Neuronal stem cell (in vitro differentiated cells): ENCODE data around the gene OR56A4.

Source experiments
- DNase-seq: peaks from one replicate; pipeline ENCODE4 v3.0.0-alpha.2; 2013; ENCODE audit warnings: low spot score
- H2AFZ ChIP-seq: one replicate; pipeline ENCODE4 v1.6.1; 2013; ENCODE audit warnings: mild to moderate bottlenecking, low read length, inconsistent platforms
- H2AK5ac ChIP-seq: 2 replicates; pipeline ENCODE4 v1.6.1; 2013; ENCODE audit warnings: low read depth, mild to moderate bottlenecking, inconsistent platforms, low read length, moderate library complexity, mixed read lengths
- H2BK120ac ChIP-seq: 2 replicates; pipeline ENCODE4 v1.6.1; 2013; ENCODE audit warnings: low read depth, mild to moderate bottlenecking, inconsistent platforms, low read length, moderate library complexity, mixed read lengths
- H2BK12ac ChIP-seq: one replicate; pipeline ENCODE4 v1.6.1; 2013; ENCODE audit warnings: low read length, inconsistent platforms
- H2BK15ac ChIP-seq: 2 replicates; pipeline ENCODE4 v1.6.1; 2013; ENCODE audit warnings: mild to moderate bottlenecking, low read length, inconsistent platforms, mixed read lengths
- H2BK5ac ChIP-seq: one replicate; pipeline ENCODE4 v1.6.1; 2013; ENCODE audit warnings: inconsistent platforms, mild to moderate bottlenecking, low read length, moderate library complexity
- H3K14ac ChIP-seq: one replicate; pipeline ENCODE4 v1.6.1; 2013; ENCODE audit warnings: low read length, inconsistent platforms
- H3K18ac ChIP-seq: 2 replicates; pipeline ENCODE4 v1.6.1; 2013; ENCODE audit warnings: low read length, inconsistent platforms
- H3K23ac ChIP-seq: 2 replicates; pipeline ENCODE4 v1.6.1; 2013; ENCODE audit warnings: low read depth, mild to moderate bottlenecking, mixed read lengths, low read length, inconsistent platforms; ENCODE audit not compliant: poor library complexity
- H3K27ac ChIP-seq: replicated peaks from 3 replicates; pipeline ENCODE4 v1.5.1; 2013; ENCODE audit warnings: low read length, inconsistent platforms
- H3K27me3 ChIP-seq, 3 experiments: 2 replicates each; pipeline ENCODE4 v1.6.1; 2013; ENCODE audit warnings: low read length in 3 of 3, mild to moderate bottlenecking in 2 of 3, inconsistent platforms in 1 of 3, low read depth in 1 of 3, mixed read lengths in 1 of 3, moderate library complexity in 1 of 3; ENCODE audit not compliant: control insufficient read depth in 3 of 3, insufficient read depth in 3 of 3
- H3K36me3 ChIP-seq, 2 donors: replicated peaks in 1 of 2; 2 replicates each; pipeline ENCODE4 v1.6.1; 2013; ENCODE audit warnings: low read length in 2 of 2; ENCODE audit not compliant: control insufficient read depth in 2 of 2, insufficient read depth in 2 of 2
- H3K4ac ChIP-seq: 2 replicates; pipeline ENCODE4 v1.6.1; 2013; ENCODE audit warnings: inconsistent platforms, mild to moderate bottlenecking, low read length, moderate library complexity
- H3K4me1 ChIP-seq, 2 donors: 1 replicate in 1 of 2; 2 replicates in 1 of 2; pipeline ENCODE4 v1.6.1; 2013; ENCODE audit warnings: low read length in 2 of 2, low read depth in 1 of 2; ENCODE audit not compliant: control insufficient read depth in 2 of 2, insufficient read depth in 1 of 2
- H3K4me2 ChIP-seq: one replicate; pipeline ENCODE4 v1.6.1; 2013; ENCODE audit warnings: mild to moderate bottlenecking, low read length, inconsistent platforms; ENCODE audit not compliant: insufficient read depth, poor library complexity, severe bottlenecking
- H3K4me3 ChIP-seq, 2 donors: 2 replicates each; pipeline ENCODE4 v1.5.1; 2013; ENCODE audit warnings: low read length in 2 of 2, mild to moderate bottlenecking in 2 of 2, inconsistent platforms in 1 of 2, moderate library complexity in 1 of 2
- H3K79me1 ChIP-seq: one replicate; pipeline ENCODE4 v1.6.1; 2013; ENCODE audit warnings: low read depth, mild to moderate bottlenecking, inconsistent platforms, low read length, moderate library complexity
- H3K9ac ChIP-seq: one replicate; pipeline ENCODE4 v1.6.1; 2013; ENCODE audit warnings: mild to moderate bottlenecking, low read depth, low read length, inconsistent platforms; ENCODE audit not compliant: poor library complexity
- H3K9me3 ChIP-seq, 2 donors: replicated peaks in 1 of 2; 2 replicates each; pipeline versions ENCODE3 to v1.6.1; 2013; ENCODE audit warnings: low read length in 2 of 2, mild to moderate bottlenecking in 2 of 2, inconsistent platforms in 1 of 2, low read depth in 1 of 2, mixed read lengths in 1 of 2, moderate library complexity in 1 of 2; ENCODE audit not compliant: control insufficient read depth in 2 of 2, insufficient read depth in 1 of 2
- H4K8ac ChIP-seq: one replicate; pipeline ENCODE4 v1.6.1; 2013; ENCODE audit warnings: low read depth, mild to moderate bottlenecking, inconsistent platforms, low read length, moderate library complexity
- H4K91ac ChIP-seq: one replicate; pipeline ENCODE4 v1.6.1; 2013; ENCODE audit warnings: low read length, low read depth, mild to moderate bottlenecking, inconsistent platforms; ENCODE audit not compliant: poor library complexity
- WGBS, 2 donors: extraction: QIAGEN DNeasy Blood & Tissue Kit; methylation state at CpG; one replicate each; pipeline ENCODE4 v1.1.7; 2013; ENCODE audit warnings: missing lambda C conversion rate in 2 of 2, mixed read lengths in 1 of 2; ENCODE audit not compliant: insufficient read length in 2 of 2, insufficient replicate concordance in 1 of 2; ENCODE audit errors: extremely low coverage in 2 of 2; 5-methylcytosine and 5-hydroxymethylcytosine counted together

Gene OR56A4

GRCh38 chr11:6013042-6013441 lies 6.3 kb upstream of the OR56A4 start:
- Histone ChIP-seq H3K9me3 (peaks cover 0 to 4% of the 10 kb centered on the region in 2 donors), H2BK15ac (no peak overlapping the region), H2BK12ac (no peak overlapping the region), H3K23ac (peak overlapping the region; percentile 43), H4K91ac (no peak overlapping the region), H3K4ac (no peak overlapping the region), H2BK5ac (no peak overlapping the region), H3K4me1 (no peaks in the 10 kb centered on the region), H3K36me3 (no peaks in the 10 kb centered on the region), H2AK5ac (peak overlapping the region; percentile 63), H2AFZ (no peak overlapping the region), H3K14ac (no peak overlapping the region), H3K27me3 (no peaks in the 10 kb centered on the region), H2BK120ac (no peak overlapping the region), H4K8ac (no peak overlapping the region), H3K4me2 (no peak overlapping the region), H3K9ac (no peak overlapping the region), H3K4me3 (no peak overlapping the region), H3K27ac (no peak overlapping the region), H3K79me1 (peaks cover 2% of the 10 kb centered on the region), H3K18ac (peak overlapping the region; percentile 71)
- no CpG with 5 or more reads among the region's 3 CpGs for WGBS, 2 donors
- DNase-seq: no peak

GRCh38 chr11:6012035-6012668 lies 5.4 kb upstream of the OR56A4 start:
- no peak for DNase-seq
- Histone ChIP-seq H3K27ac (no peak overlapping the region), H3K36me3 (no peaks in the 10 kb centered on the region), H2AFZ (no peak overlapping the region), H3K79me1 (peaks cover 2% of the 10 kb centered on the region), H3K4ac (no peak overlapping the region), H2BK15ac (no peak overlapping the region), H4K91ac (no peak overlapping the region), H3K4me2 (no peak overlapping the region), H3K18ac (no peak overlapping the region), H3K9me3 (peaks cover 0 to 4% of the 10 kb centered on the region in 2 donors), H3K4me1 (no peaks in the 10 kb centered on the region), H3K27me3 (no peaks in the 10 kb centered on the region), H4K8ac (no peak overlapping the region), H3K14ac (no peak overlapping the region), H3K9ac (no peak overlapping the region), H3K4me3 (peak overlapping the region in 1 of 2 donors; percentile 48), H2AK5ac (peak overlapping the region; percentile 75), H3K23ac (no peak overlapping the region), H2BK12ac (no peak overlapping the region), H2BK5ac (peak overlapping the region; percentile 19), H2BK120ac (no peak overlapping the region)
- no CpG with 5 or more reads among the region's 4 CpGs for WGBS, 2 donors

GRCh38 chr11:6006395-6006794 lies 351 bp downstream of the OR56A4 start:
- Histone ChIP-seq H3K4me2 (no peak overlapping the region), H3K18ac (no peak overlapping the region), H3K23ac (no peak overlapping the region), H2BK15ac (no peak overlapping the region), H3K4ac (no peak overlapping the region), H3K79me1 (no peaks in the 10 kb centered on the region), H3K27me3 (no peaks in the 10 kb centered on the region), H2BK12ac (no peak overlapping the region), H3K36me3 (no peaks in the 10 kb centered on the region), H3K9ac (no peak overlapping the region), H3K14ac (no peak overlapping the region), H2AK5ac (no peak overlapping the region), H4K91ac (no peak overlapping the region), H4K8ac (no peak overlapping the region), H2AFZ (no peak overlapping the region), H2BK5ac (no peak overlapping the region), H3K4me3 (no peak overlapping the region), H3K27ac (no peak overlapping the region), H3K9me3 (no peaks in the 10 kb centered on the region), H3K4me1 (no peaks in the 10 kb centered on the region), H2BK120ac (no peak overlapping the region)
- no peak for DNase-seq

- no peak overlapping the region for H4K8ac ChIP-seq
- no peak overlapping the region for H2AK5ac ChIP-seq
- H2AFZ ChIP-seq: no peak overlapping the region
- no peaks in the 10 kb centered on the region for H3K79me1 ChIP-seq
- no peak overlapping the region for H3K9ac ChIP-seq
- no peak overlapping the region for H2BK12ac ChIP-seq
- H3K27me3 ChIP-seq: no peaks in the 10 kb centered on the region
- no peaks in the 10 kb centered on the region for H3K4me1 ChIP-seq
- H3K36me3 ChIP-seq: no peaks in the 10 kb centered on the region
- H3K4me2 ChIP-seq: no peak overlapping the region
- no peak overlapping the region for H2BK5ac ChIP-seq
- H3K18ac ChIP-seq: no peak overlapping the region
- H2BK15ac ChIP-seq: no peak overlapping the region
- no peak overlapping the region for H2BK120ac ChIP-seq
- DNase-seq: no peak
- no peak overlapping the region for H3K4me3 ChIP-seq
- H3K9me3 ChIP-seq: no peaks in the 10 kb centered on the region
- H3K27ac ChIP-seq: no peak overlapping the region
- no peak overlapping the region for H4K91ac ChIP-seq
- H3K14ac ChIP-seq: no peak overlapping the region
- no peak overlapping the region for H3K4ac ChIP-seq
- no CpG with 5 or more reads among the region's 7 CpGs for WGBS, 2 donors
- no peak overlapping the region for H3K23ac ChIP-seq
Measured at GRCh38 chr11:6002202-6002699, 4.5 kb downstream of the OR56A4 start.
